GM21381 (cell line): ENCODE measurements around the gene AQP12A.
"Not testable (repeated sequence)": the region's sequence is repeated elsewhere in the genome, so short reads cannot be mapped to it uniquely, and the experiment has no call there.

Experiments used
- ATAC-seq: cut with Tn5 transposase; IDR thresholded peaks from one replicate; pipeline ENCODE4 v1.9.1; 2021; ENCODE audit warnings: mild to moderate bottlenecking, moderate library complexity; ENCODE audit not compliant: unreplicated experiment

Gene AQP12A

DNA sequence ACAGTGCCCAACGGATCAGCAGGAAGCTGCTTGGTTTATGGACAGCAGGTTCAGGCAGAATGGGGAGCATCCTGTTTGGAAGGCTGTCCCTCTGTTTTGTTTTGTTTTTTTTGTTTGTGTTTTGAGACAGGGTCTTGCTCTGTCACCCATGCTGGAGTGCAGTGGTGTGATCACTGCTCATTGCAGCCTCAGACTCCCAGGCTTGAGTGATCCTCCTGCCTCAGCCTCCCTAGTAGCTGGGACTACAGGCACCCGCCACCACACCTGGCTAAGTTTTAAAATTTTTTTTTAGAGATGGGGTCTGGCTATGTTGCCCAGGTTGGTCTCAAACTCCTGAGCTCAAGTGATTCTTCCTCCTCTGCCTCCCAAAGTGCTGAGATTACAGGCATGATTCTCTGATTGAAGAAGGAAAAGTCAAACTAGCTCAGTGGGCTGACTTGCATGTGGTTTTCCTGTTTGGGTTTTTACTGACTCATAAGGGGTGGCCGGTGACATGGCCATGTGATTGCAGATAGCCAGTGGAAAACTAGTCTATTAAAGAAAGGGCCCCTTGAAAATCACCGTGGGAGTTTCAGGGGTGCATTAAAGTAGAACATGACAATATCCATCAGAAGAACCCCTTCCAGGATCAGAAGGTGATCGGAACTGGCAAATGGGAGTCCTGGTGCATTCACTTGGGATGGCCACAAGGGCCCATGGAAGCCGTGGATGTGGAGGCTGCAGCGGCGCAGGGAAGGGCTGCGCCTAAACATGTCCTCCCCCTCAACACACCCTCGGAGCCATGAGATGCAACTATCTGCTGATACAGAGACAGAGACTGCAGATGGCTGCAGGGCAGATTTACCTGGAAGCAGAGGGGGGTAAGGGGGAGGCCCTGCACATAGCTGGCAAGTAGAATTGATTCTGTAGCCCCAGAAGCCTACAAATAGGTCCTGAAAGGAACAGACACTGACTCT is 35.5 kb upstream of the AQP12A start:
- no peak for ATAC-seq

DNA sequence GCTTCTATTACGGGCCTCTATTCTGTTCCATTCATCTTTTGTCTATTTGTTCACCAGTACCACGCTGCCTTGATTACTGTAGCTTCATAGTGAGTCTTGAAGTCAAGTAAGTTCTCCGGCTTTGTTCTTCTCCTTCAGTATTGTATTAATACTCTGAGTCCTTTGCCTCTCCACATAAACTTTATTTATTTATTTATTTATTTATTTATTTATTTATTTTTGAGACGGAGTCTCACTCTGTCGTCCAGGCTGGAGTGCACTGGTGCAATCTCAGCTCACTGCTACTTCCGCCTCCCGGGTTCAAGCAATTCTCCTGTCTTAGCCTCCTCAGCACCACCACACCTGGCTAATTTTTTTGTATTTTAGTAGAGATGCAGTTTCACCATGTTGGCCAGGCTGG is 31.8 kb upstream of the AQP12A start:
- ATAC-seq, result not testable (repeated sequence)

DNA sequence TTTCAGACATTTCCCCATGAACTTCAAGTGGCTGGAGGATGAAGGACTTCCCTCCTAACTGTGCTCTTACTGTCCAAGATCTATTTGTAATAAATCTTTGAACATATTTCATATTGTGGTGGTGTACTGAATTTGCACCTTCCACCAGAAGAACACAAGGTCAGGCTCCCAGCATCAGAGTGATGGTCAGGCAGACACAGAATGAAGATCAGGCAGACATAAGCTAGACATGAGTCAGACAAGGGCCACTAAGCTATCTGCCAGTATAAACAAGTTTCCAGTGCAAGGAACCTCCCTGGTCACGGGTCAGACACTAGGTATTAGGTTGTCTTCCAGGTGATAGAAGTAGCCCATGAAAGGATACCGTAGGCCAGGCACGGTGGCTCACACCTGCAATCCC is 29.0 kb upstream of the AQP12A start:
- no peak for ATAC-seq

DNA sequence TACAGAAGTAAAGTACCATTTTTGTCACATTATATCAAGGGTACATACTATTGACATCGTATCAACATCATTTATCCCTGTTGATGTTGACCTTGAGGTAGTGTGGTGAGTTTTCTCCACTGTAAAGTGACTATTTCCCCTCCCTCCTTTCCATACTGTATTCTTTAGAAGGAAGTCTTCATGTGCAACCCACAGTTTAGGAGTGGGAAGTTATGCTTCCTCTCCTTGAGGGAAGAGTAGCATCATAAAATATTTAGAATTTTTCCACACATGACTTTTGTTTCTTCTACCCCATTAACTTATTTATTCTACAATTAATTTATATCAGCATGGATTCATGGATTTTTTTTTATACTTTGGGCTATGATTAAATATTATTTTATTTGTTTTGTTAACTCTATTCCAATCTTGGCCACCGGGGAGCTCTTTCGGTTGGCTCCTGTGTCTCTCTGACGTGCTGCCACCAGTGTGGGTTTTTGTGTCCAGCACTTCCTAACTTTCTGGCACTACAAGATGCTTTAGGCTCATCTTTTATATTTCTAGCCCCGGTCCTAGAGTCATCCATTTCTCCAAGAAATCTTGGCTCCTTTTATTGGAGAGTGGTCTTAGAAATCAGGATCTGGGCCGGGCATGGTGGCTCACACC is 28.0 kb upstream of the AQP12A start:
- no peak for ATAC-seq

DNA sequence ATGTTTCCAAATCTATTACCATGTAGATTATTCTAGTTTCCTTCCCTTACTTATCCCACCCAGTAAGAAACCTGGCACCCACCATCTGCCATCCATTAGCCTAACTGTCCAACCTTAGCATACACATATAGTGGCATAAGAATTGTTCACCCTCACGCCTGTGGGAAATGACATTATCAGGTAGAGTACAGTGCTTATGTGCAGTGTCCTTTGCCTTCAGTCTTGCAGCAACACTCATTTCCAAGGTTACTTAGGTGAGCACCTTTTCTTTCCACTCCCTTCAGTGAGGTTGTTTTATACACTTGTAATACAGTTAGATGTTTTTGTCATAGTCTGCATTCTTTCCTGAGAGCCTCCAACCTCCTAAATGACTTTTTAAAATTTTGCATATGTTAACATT is 27.0 kb upstream of the AQP12A start:
- no peak for ATAC-seq

DNA sequence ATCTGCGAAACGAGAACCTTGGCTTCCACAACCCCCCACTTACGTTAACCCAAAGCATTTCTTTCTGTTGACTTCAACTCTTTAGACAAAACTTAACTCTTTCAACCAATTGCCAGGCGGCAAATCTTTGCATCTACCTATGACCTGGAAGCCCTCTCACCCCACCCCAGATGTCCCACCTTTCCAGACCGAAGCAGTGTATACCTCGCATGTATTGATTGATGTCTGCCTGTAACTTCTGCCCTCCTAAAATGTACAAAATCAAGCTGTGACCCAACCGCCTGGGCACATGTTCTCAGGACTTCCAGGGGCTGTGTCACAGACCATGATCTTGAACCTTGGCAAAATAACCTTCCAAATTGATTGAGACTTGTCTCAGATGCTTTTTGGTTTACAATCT is 21.3 kb upstream of the AQP12A start:
- no peak for ATAC-seq

DNA sequence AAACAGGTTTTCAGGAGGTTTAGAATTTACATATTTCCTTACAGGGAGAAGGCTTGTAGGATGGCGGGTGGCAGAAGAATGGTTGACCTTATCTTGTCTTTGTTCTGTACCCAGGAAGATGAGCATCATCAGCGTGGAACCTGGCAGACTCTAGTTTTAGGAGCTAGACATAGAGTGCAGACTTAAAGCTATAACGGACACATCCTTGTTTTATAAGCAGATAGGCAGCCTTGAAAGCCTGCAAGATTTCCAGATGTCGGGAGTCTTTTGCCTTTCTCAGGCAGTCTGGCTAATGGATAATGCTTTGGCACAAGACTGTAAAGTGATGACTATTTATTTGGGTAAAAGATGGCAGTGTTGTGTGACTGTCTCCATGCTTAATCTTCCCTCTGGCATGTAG is 20.7 kb upstream of the AQP12A start:
- ATAC-seq, result no peak

DNA sequence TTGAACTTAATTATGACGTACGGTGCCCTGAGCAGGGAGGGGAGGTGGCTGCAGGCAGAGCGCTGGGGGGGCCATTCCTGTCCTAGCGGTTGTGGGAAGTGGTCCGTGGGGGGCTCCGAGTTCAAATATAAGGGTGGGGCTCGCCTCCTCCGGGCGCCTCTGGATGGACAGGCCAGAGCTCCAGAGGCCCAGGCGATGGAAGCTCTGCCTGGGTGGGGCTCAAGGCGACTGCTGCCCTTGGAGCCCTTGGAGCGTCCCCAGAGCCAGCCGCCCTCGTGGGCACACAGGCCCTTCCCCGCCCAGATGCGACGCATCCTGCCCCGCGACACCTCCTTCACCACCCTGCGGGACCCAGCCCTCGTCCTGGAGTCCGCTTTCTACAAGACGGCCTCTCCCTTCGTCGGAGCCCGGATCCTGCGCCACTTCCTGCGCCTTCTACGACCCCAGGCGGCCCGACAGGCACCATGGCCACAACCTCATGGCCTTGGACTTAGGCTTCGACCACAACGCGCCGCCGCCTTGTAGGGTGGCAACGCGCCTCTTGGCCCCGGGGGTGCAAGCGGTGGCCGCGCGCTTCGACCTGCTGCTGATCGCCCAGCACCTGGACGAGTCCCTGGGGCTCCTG is 19.5 kb upstream of the AQP12A start:
- no peak for ATAC-seq

DNA sequence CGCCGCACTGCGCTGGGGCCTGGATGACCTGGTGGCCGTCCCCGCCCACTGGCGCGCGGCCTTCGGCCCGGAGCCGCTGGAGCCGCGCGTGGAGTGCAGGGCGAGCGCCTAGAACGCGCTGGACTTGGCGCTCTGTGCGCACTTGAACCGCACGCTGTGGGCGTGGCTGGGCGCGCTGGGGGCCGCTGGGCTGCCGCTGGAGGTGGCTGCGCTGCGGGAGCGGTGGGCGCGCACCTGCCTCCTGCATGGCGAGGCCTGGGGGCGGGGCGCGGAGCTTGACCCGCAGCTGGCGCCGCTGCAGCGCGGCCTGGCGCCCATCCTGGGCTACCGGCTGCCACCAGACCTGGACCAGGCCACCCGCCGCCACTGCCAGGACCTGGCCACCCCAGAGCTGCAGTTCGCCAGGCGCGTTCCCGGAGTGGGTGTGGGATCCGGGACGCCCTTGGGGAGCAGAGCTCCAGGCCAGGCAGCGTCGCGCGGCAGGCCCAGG is 18.9 kb upstream of the AQP12A start:
- ATAC-seq, result no peak

DNA sequence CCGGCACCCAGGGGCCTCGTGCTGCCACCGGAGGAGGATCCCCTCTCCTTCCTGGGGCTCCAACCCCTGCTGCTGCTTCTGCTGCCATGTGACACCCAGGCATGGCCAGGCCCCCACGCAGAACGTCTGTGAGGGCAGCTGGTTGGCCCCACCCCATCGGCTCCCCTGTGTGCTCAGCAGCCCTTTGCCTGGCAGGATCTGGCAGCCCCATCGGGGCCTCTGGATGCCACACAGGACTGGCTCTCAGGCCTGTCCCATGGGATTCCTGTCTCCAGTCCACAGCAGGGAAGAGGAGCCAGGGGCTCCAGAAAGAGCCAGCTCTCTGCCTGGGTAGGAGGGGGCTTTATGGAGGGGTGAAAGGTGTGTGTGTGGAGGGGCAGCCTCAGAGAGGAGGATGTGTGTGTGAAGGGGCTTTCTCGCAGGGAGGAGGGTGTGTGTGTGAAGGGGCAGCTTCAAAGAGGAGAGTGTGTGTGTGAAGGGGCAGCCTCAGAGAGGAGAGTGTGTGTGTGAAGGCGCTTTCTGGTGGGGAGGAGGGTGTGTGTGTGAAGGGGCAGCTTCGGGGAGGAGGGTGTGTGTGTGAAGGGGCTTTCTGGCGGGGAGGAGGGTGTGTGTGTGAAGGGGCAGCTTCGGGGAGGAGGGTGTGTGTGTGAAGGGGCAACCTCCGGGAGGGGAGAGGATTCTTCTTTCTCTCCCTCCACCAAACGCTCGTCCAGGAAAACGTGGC is 17.0 kb upstream of the AQP12A start:
- ATAC-seq, result not testable (repeated sequence)

DNA sequence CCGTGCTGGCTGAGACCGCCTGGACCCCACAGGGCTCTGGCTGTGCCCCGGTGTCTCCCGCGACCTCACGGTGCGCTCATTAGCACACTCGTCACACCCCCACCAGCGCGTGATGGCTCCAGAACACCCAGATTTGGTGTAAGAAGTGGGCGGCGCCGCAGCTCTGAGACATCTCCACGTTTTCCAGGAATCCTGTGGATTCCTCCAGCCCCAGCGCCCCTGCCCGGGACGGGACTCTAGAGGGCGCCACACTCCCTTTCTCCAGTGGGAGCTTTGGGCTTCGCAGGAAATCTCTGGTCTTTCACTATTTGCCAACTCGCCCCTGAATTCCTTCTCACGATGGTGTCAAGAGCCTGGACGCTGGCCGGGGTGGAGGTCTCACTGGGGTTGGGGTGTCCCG is 16.3 kb upstream of the AQP12A start:
- not testable (repeated sequence) for ATAC-seq

DNA sequence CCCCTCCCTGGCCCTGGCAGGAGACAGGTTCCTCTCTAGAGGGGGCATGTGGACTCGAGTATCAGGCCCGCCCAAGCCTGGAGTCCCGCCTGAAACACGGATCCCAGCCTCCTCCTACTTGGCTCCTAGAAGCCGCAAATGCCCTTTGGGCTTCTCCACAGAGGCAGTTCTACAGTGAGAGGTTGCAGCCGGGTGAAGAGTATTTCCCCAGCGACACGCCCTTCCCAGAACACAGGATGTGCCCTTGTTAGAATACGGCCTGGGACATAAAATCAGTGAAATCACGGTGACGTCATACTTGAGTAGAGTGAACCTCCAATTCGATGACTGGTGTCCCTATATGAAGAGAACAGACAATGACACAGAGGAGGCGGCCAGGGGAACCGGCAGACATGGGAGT is 13.6 kb upstream of the AQP12A start:
- not testable (repeated sequence) for ATAC-seq

DNA sequence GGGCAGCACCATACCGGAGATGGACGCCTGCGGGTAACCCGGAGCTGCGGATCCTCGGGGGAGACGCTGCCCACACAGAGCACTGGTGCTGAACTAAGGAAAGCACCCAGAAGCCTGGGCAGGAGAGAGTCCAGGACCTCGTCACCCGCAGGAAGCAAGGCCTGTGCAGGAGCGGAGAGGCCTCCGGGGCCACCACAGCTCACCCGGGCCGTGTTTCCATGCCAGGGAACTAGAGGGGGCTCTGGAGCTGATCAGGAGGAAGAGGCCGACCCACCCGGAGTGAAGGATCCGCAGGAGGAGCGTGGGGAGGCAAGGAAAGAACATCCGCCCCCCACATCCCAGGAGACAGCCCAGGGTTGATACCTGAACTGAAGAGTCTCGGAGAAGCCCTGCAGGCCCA is 12.8 kb upstream of the AQP12A start:
- ATAC-seq, result not testable (repeated sequence)

DNA sequence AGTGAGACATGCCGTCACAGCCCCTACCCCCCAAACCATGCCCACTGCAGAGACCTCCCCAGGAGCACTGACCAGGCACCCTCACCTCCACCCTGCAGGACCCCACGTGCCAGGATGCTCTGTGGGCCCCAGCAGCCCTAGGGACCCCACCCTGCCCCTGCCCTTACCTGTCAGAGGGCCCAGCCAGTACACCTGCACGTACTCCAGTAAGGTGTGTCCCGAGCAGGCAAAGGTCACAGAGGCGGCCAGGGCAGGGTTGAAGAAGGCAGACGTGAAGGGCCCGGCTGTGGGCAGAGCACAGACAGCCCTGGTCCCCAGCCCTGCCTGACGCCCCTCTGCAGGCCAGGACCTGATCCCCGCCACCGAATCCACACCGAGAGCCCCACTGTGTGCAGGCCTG is 11.5 kb upstream of the AQP12A start:
- not testable (repeated sequence) for ATAC-seq

DNA sequence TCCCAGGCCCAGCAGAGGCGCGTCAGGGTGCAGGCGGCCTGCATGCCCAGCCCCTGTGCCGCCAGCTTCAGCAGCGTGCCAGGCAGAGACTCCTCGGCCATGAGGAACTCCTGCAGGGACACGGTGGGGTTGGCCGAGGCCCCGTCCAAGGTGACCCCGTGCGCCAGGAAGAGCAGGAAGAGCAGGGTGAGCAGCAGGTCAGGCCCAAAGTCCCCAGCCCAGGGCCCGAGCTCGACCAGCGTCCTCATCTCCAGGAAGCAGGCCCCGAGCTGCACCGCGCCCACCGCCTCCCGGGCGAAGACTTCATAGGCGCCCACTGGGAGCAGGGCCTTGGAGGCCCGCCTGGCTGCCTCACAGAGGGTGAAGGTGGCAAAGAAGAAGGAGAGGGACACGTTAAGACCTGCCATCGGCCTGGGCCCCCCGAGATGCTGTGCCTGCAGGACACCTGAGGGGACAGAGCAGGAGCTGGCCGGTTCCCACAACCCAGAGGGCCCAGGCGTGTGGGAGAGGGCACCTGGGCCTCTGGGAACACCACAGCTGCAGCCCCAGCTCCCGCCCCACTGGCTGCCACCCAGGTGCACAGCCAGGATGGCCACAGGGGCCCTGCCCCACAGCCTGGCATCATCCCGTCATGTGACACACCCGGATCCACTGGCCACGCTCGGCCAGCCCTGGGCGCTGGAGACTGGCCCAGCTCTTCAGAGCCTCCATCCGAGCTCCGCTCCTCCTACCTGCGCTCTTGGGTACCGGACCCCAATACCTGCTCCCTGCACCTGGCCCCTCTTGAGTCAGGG is 9.0 kb upstream of the AQP12A start, which contains the start of gene AQP12B:
Gene AQP12B, minus strand, starts transcription at position 455 of the 794 bp plus-strand sequence. Its CDS starts 48 bp downstream, at position 407.
- ATAC-seq, result not testable (repeated sequence)

DNA sequence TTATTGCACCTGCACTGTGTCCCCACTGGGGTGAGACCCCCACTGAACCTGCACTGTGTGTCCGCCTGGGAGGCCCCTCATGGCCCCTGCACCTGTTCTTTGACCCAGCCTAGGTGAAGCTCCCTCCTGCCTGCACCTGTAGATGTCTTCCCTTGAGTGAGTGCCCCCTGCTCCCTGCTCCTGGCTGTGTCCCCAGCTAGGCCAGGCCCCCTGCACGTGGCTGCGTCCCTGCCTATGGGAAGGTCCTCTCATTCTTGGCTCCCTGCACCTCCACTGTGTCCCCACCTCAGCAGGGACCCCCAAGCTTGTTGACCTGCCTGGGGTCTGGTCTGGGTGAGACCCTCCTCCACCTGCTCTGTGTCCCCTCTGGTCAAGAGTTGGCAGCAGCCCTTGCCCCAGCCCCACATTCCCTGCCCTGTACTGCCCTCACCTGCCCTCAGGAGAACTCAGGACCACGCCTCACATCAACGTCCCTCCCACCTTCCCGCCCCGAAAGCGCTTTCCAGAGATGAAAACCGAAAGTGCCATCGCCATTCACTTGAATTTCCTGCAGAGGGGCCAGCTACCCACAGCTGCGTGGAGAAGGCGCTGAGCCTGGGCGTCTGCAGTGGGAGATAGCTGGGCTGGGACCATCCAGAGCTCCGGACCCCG is 8.2 kb upstream of the AQP12A start:
- not testable (repeated sequence) for ATAC-seq

DNA sequence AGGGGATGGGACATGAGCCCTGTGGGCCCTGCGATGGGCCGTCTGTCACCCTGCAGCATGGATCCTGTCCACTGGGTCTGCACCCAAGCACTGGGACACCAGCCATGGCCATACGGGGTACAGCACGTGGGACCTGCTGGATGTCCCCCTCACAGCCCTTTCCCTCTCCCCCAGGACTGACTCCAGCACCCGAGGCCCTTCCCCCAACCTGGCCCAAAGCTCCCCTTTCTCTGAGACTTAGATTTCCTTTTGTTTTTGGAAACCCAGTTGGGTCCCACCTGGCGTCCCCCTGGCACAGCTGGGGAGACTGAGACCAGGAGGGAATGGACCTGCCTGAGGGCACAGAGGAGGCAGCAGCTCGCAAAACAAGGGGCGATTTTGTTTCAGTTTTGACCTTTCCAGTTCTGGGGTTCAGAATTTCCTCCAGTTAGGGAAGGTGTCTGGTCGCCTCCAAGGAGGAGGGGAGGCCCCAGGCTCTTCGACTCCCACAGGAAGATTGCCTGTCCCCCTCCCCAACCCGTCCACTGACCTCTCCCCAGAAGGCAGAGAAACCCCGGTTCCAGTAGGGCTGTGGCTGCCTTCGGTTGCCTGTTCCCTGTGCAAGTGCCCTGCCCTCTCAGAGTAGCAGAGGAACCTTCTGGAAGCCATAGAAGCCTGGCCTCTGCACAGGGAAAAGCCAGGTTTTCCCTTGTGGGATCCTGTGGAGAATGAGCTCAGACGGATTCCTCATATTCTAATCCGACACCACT is 7.5 kb upstream of the AQP12A start:
- not testable (repeated sequence) for ATAC-seq

DNA sequence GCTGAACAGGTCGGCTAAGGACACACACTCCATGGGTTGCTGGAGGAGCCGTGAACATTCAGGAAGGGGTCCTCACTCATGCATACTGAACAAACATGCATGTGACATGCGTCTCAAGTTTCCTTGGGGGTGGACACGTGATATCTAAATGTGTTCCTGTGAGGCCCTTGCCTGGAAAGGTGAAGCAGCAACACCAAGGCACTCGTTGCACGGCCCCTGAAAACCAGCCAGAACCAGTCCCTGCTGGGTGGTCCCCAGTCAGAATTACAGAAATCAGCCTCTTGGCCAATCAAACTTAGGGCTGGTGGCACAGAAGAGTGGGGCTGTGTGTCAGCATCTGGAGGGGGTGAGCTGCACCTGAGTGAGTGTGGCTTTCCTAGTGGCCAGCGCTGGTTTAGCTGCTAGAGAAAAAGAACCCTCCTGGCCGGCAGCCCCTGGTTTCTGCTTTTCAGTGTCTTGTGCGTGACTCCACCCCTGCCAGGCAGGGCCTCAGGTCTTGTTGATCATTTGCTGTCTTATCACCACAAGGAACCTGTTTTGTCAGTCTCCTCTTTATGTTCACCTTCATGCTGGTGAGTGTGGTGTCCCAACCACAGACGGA is 5.8 kb upstream of the AQP12A start:
- no peak for ATAC-seq
